22Rv1 (cell line): ENCODE measurements around the gene CA10.

Experiments
- H3K27ac ChIP-seq: fragments of 450-650 bp; 2 replicates; pipeline ENCODE4 v1.5.1; 2017
- CTCF ChIP-seq: fragments of 450-650 bp; IDR thresholded peaks from 2 replicates; pipeline ENCODE4 v1.5.1; 2017; ENCODE audit warnings: mild to moderate bottlenecking
- ZFX ChIP-seq: fragments of 450-650 bp; IDR thresholded peaks from 2 replicates; pipeline ENCODE4 v1.6.1; 2017; ENCODE audit warnings: antibody characterized with exemption, borderline replicate concordance

CA10 gene

GRCh38 chr17:51676691-51677487, 481.6 kb downstream of the CA10 start:
- TF ChIP-seq CTCF (no peak), ZFX (no peak)
- H3K27ac ChIP-seq = no peak overlapping the region

DNA sequence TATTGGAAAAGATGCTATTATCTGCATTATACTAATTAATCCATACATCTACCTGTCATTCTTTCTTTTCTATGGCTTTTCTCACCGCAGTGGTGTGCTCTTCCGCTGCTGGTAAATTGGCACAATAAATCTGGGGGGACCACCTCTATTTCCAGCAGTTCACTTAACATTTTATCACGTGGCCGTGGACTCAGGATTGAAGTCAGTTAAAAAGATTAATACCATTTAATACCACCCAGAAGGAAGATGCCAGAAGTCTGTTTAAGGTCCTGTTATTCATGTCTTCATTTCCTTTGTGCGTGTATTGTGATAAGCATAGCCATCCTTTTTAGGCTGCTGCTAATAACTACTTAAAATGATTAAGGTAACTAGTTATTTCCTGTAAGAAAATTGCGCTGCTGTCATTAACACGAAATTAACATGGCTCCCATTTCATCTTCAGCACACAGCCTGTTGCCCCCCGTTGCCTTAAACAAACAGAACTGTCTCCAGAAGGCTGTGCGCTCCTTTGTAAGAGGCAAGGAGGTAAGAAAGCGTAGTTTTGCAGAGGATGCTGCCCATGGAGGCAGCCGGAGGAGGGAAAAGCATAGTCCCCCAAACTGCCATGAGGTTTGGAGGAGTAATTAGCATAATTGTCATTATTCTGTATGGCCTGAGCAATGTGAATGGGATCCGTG, 483.8 kb downstream of the CA10 start:
- H3K27ac ChIP-seq = no peak overlapping the region
- TF ChIP-seq ZFX (no peak), CTCF (no peak)

- H3K27ac ChIP-seq = no peak overlapping the region
- TF ChIP-seq CTCF (no peak), ZFX (no peak)
Observed at GRCh38 chr17:51673070-51673469, 485.4 kb downstream of the CA10 start.

- no peak for TF ChIP-seq ZFX
- no peak overlapping the region for H3K27ac ChIP-seq
Observed at GRCh38 chr17:51672065-51672464, 486.4 kb downstream of the CA10 start.

GRCh38 chr17:51670899-51671298, 487.6 kb downstream of the CA10 start:
- H3K27ac ChIP-seq = no peak overlapping the region
- TF ChIP-seq ZFX (no peak), CTCF (no peak)

DNA sequence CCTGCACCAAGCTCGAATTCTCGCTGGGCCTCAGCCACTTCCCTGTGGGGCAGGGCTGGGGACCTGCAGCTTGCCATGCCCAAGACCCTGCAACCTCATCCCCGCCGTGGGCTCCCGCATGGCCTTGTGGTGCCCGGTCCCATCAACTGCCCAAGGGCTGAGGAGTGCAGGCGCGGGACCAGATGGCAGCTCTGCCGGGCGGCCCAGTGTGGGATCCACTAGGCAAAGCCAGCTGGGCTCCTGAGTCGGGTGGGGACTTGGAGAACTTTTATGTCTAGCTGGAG, 489.6 kb downstream of the CA10 start:
- no peak overlapping the region for H3K27ac ChIP-seq
- TF ChIP-seq ZFX (no peak), CTCF (no peak)

DNA sequence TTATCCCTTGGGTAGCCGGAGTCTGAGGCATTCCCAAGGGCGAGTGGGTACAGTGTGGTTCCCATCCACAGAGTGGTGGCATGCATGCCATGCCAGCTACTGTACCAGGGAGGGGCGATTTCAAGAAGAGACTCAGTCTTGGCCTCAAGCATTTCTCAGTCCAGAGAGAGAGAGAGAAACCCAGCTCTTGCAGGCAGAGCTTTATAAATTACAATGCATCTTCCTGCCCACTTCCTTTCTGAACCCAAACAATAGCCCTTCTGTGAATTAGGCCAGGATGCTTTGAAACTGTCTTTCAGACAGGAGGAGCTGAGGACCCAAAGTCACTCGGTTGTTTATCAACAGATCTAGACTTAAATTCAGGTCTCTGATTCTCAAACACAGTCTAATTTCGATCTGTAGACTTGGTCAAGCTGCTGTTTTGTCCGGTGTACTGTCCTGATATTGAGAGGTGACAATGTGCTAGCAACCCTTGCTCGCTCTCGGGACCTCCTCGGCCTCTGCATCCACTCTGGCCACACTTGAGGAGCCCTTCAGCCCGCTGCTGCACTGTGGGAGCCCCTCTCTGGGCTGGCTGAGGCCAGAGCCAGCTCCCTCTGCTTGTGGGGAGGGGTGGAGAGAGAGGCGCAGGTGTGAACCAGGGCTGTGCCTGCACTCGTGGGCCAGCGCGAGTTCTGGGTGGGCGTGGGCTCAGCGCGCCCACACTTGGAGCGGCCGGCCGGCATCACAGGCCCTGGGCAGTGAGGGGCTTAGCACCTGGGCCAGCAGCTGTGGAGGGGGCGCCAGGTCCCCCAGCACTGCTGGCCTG, 490.2 kb downstream of the CA10 start:
- H3K27ac ChIP-seq = no peak overlapping the region
- no peak for TF ChIP-seq CTCF
- no peak for TF ChIP-seq ZFX
